SKM-1 (cell line): Measurements from ENCODE around the gene RPL9.
"Not testable (repeated sequence)": the region's sequence is repeated elsewhere in the genome, so short reads cannot be mapped to it uniquely, and the experiment has no call there.

Experiments used
- DNase-seq: peaks from one replicate; lab custom pipeline; 2025; ENCODE audit not compliant: unreplicated experiment; lab: John Stamatoyannopoulos, UW

Gene RPL9

GRCh38 chr4:39467464-39467863 lies 8.7 kb upstream of the RPL9 start:
- DNase-seq: no peak

GRCh38 chr4:39466747-39467146 lies 8.0 kb upstream of the RPL9 start:
- no peak for DNase-seq

GRCh38 chr4:39464886-39465501 lies 6.3 kb upstream of the RPL9 start:
- DNase-seq: no peak

GRCh38 chr4:39458161-39458504 lies 589 bp downstream of the RPL9 start:
- not testable (repeated sequence) for DNase-seq

GRCh38 chr4:39456946-39457763 lies 1.6 kb downstream of the RPL9 start:
- DNase-seq: no peak

GRCh38 chr4:39455486-39455885 lies 3.2 kb downstream of the RPL9 start:
- DNase-seq: no peak

- DNase-seq: no peak
These were observed 5.0 kb downstream of the RPL9 start for GRCh38 chr4:39453738-39454137.

- DNase-seq: no peak
These were observed 5.7 kb downstream of the RPL9 start for GRCh38 chr4:39452860-39453587.

- DNase-seq: no peak
These were observed 6.4 kb downstream of the RPL9 start for GRCh38 chr4:39452153-39452859.

GRCh38 chr4:39451423-39452023 lies 7.2 kb downstream of the RPL9 start:
- DNase-seq: no peak

- no peak for DNase-seq
These were observed 8.1 kb downstream of the RPL9 start for GRCh38 chr4:39450618-39451017.

- no peak for DNase-seq
These were observed 11.7 kb downstream of the RPL9 start for GRCh38 chr4:39446842-39447573.

GRCh38 chr4:39446483-39446841 lies 12.3 kb downstream of the RPL9 start:
- DNase-seq: no peak

GRCh38 chr4:39442998-39443397 lies 15.7 kb downstream of the RPL9 start:
- no peak for DNase-seq

- no peak for DNase-seq
These were observed 17.1 kb downstream of the RPL9 start for GRCh38 chr4:39441593-39441992.

GRCh38 chr4:39435659-39436563 lies 22.8 kb downstream of the RPL9 start:
- DNase-seq: no peak

GRCh38 chr4:39433878-39434492 lies 24.7 kb downstream of the RPL9 start:
- no peak for DNase-seq

- no peak for DNase-seq
These were observed 29.0 kb downstream of the RPL9 start for GRCh38 chr4:39429476-39430334.
